Aorta (tissue), 5 donors: ENCODE results near the gene STARD4. TPM values are rescaled to one million over a fixed set of nuclear protein-coding genes. Genes with fewer than 3 reads are reported as not detected.

Experiments
- ATAC-seq: fragments of 200-7000 bp; cut with Tn5 transposase; one replicate; pipeline ENCODE4 v1.9.1; 2022; ENCODE audit warnings: moderate library complexity; ENCODE audit not compliant: low FRiP score
- DNase-seq, 2 donors: peaks; one replicate each; pipeline ENCODE4 v3.0.0-alpha.2; 2020
- H3K27ac ChIP-seq, 2 donors: one replicate each; pipeline ENCODE4 v1.5.1; 2013; ENCODE audit warnings: low read length in 2 of 2, mild to moderate bottlenecking in 2 of 2, moderate library complexity in 2 of 2, control low read depth in 1 of 2, inconsistent platforms in 1 of 2, low read depth in 1 of 2
- H3K27me3 ChIP-seq, 2 donors: one replicate each; pipeline ENCODE4 v1.6.1; 2013; ENCODE audit warnings: control low read depth in 1 of 2, low read length in 1 of 2, mild to moderate bottlenecking in 1 of 2, moderate library complexity in 1 of 2; ENCODE audit not compliant: insufficient read depth in 2 of 2, control insufficient read depth in 1 of 2
- H3K36me3 ChIP-seq, 2 donors: one replicate each; pipeline ENCODE4 v1.6.1; 2013; ENCODE audit warnings: control low read depth in 1 of 2, low read length in 1 of 2, mild to moderate bottlenecking in 1 of 2; ENCODE audit not compliant: insufficient read depth in 2 of 2, control insufficient read depth in 1 of 2
- H3K4me1 ChIP-seq, 2 donors: one replicate each; pipeline ENCODE4 v1.6.1; 2013; ENCODE audit warnings: low read length in 2 of 2, control low read depth in 1 of 2, mild to moderate bottlenecking in 1 of 2, moderate library complexity in 1 of 2; ENCODE audit not compliant: insufficient read depth in 2 of 2, control insufficient read depth in 1 of 2
- H3K4me3 ChIP-seq, 2 donors: one replicate each; pipeline ENCODE4 v1.5.1; 2013; ENCODE audit warnings: low read length in 2 of 2, control low read depth in 1 of 2, mild to moderate bottlenecking in 1 of 2
- H3K9me3 ChIP-seq: one replicate; pipeline ENCODE4 v1.6.1; 2013; ENCODE audit warnings: mild to moderate bottlenecking, low read length; ENCODE audit not compliant: control insufficient read depth
- WGBS, 2 donors: extraction: QIAGEN DNeasy Blood & Tissue Kit; methylation state at CpG; one replicate each; pipeline ENCODE4 v1.1.7; 2013; 5-methylcytosine and 5-hydroxymethylcytosine counted together
- intact Hi-C, 2 donors: fragments of 100-400 bp; cut with DNase I; formaldehyde crosslinking; loops; one replicate each; pipeline versions ENCODE4 v1.14.2 to v1.15.0; 2022
- polyA plus RNA-seq, 2 donors: library from polyadenylated mRNA; stranded (reverse); fragments of 200-250 nt; gene quantifications; one replicate each; pipeline ENCODE4 v1.2.3, GENCODE V29; 2013
- total RNA-seq, 2 donors: library from RNA; stranded (reverse); fragmentation: NEBNext Ultra II Directional; extraction: Animal tissue kit (Norgen Biotek cat#: 25700); gene quantifications; one replicate each; pipeline ENCODE4 v1.2.1, GENCODE V29; 2021
- donor health status: healthy with polysubstance abuse.
- donor health status: Bipolar disorder and iron deficiency.
- donor health status: DM: no; HTN: no; CAD: no.
- donor health status: DM: no; HTN: no; CAD: no.
- donor health status: DM: yes; HTN: yes; CAD: no.

Gene STARD4
- total and polyA plus RNA-seq, 4 donors, result 2.3 to 16.8 (median 10.5) TPM

- DNase-seq, result no peak
- H3K4me1 ChIP-seq, result no peaks in the 10 kb centered on the region
- no peaks in the 10 kb centered on the region for H3K36me3 ChIP-seq
- no peak overlapping the region for H3K4me3 ChIP-seq
- 92 to 94% methylated on average over 2 of the region's 2 CpGs for WGBS, 2 donors
- intact Hi-C loops, result loop anchor here in 1 of 2 donors (5.0 to 10.0 kb wide), 3 partner anchors 102 to 205 kb away; partner anchors contain the start of gene NREP
- ATAC-seq, result no peak
- no peaks in the 10 kb centered on the region for H3K9me3 ChIP-seq
- H3K27ac ChIP-seq, result no peak overlapping the region
- H3K27me3 ChIP-seq, result no peaks in the 10 kb centered on the region
These were observed 40.2 kb upstream of the STARD4 start for GRCh38 chr5:111552492-111552891.

GRCh38 chr5:111551569-111552275 is 39.4 kb upstream of the STARD4 start:
- Histone ChIP-seq H3K36me3 (no peaks in the 10 kb centered on the region), H3K27me3 (no peaks in the 10 kb centered on the region), H3K27ac (no peak overlapping the region), H3K4me1 (no peaks in the 10 kb centered on the region), H3K4me3 (no peak overlapping the region), H3K9me3 (no peaks in the 10 kb centered on the region)
- 55 to 56% methylated on average over 7 of the region's 7 CpGs for WGBS, 2 donors
- intact Hi-C loops, result loop anchor here in 1 of 2 donors (5.0 to 10.0 kb wide), 3 partner anchors 103 to 206 kb away; partner anchors contain the start of gene NREP
- DNase-seq (no peak), ATAC-seq (no peak)

GRCh38 chr5:111551161-111551560 is 38.8 kb upstream of the STARD4 start:
- Histone ChIP-seq H3K27ac (no peak overlapping the region), H3K4me1 (no peaks in the 10 kb centered on the region), H3K36me3 (no peaks in the 10 kb centered on the region), H3K27me3 (no peaks in the 10 kb centered on the region), H3K4me3 (no peak overlapping the region), H3K9me3 (no peaks in the 10 kb centered on the region)
- ATAC-seq (peak; percentile 21), DNase-seq (no peak)
- WGBS, 2 donors, result 78 to 81% methylated on average over 1 of the region's 1 CpG
- intact Hi-C loops, result loop anchor here in 1 of 2 donors (5.0 to 10.0 kb wide), 3 partner anchors 104 to 206 kb away; partner anchors contain the start of gene NREP

GRCh38 chr5:111550282-111551020 is 38.1 kb upstream of the STARD4 start:
- ATAC-seq (peak; percentile 93), DNase-seq (peak; percentile 77 to 84)
- Histone ChIP-seq H3K4me3 (no peak overlapping the region), H3K4me1 (no peaks in the 10 kb centered on the region), H3K27me3 (no peaks in the 10 kb centered on the region), H3K36me3 (no peaks in the 10 kb centered on the region), H3K27ac (no peak overlapping the region), H3K9me3 (no peaks in the 10 kb centered on the region)
- 25 to 27% methylated on average over 8 of the region's 8 CpGs for WGBS, 2 donors
- intact Hi-C loops, result loop anchor here (1.0 to 10.0 kb wide), 4 partner anchors 104 to 597 kb away; partner anchors contain the start of gene NREP (in 1 of the 2)

- Histone ChIP-seq H3K27me3 (no peaks in the 10 kb centered on the region), H3K36me3 (no peaks in the 10 kb centered on the region), H3K27ac (no peak overlapping the region), H3K9me3 (no peaks in the 10 kb centered on the region), H3K4me3 (no peak overlapping the region), H3K4me1 (no peaks in the 10 kb centered on the region)
- ATAC-seq, result no peak
- intact Hi-C loops, result no loop called here
- WGBS, 2 donors, result 57 to 60% methylated on average over 6 of the region's 6 CpGs
- DNase-seq, result no peak
These were observed 36.8 kb upstream of the STARD4 start for GRCh38 chr5:111548992-111549649.

- no peak overlapping the region for H3K4me3 ChIP-seq
- H3K4me1 ChIP-seq, result no peaks in the 10 kb centered on the region
- intact Hi-C loops, result no loop called here
- no peak for DNase-seq
- H3K27ac ChIP-seq, result no peak overlapping the region
- ATAC-seq, result no peak
- H3K9me3 ChIP-seq, result no peaks in the 10 kb centered on the region
- no peaks in the 10 kb centered on the region for H3K27me3 ChIP-seq
- WGBS, 2 donors, result 73 to 76% methylated on average over 6 of the region's 6 CpGs
- H3K36me3 ChIP-seq, result no peaks in the 10 kb centered on the region
These were observed 36.1 kb upstream of the STARD4 start for GRCh38 chr5:111548348-111548950.

GRCh38 chr5:111545031-111545430 is 32.7 kb upstream of the STARD4 start:
- H3K9me3 ChIP-seq, result no peaks in the 10 kb centered on the region
- H3K4me1 ChIP-seq, result peaks cover 0 to 2% of the 10 kb centered on the region in 2 donors
- no peak overlapping the region for H3K4me3 ChIP-seq
- intact Hi-C loops, result no loop called here
- no peaks in the 10 kb centered on the region for H3K27me3 ChIP-seq
- no peak for DNase-seq
- no peak for ATAC-seq
- no peak overlapping the region for H3K27ac ChIP-seq
- no peaks in the 10 kb centered on the region for H3K36me3 ChIP-seq
- 88 to 93% methylated on average over 1 of the region's 1 CpG for WGBS, 2 donors
